ENCODE data around the gene SLC34A3. TPM values are rescaled to one million over a fixed set of nuclear protein-coding genes. Genes with fewer than 3 reads are reported as not detected.

Gene SLC34A3
- polyA plus RNA-seq, 1 experiment, result not detected

DNA sequence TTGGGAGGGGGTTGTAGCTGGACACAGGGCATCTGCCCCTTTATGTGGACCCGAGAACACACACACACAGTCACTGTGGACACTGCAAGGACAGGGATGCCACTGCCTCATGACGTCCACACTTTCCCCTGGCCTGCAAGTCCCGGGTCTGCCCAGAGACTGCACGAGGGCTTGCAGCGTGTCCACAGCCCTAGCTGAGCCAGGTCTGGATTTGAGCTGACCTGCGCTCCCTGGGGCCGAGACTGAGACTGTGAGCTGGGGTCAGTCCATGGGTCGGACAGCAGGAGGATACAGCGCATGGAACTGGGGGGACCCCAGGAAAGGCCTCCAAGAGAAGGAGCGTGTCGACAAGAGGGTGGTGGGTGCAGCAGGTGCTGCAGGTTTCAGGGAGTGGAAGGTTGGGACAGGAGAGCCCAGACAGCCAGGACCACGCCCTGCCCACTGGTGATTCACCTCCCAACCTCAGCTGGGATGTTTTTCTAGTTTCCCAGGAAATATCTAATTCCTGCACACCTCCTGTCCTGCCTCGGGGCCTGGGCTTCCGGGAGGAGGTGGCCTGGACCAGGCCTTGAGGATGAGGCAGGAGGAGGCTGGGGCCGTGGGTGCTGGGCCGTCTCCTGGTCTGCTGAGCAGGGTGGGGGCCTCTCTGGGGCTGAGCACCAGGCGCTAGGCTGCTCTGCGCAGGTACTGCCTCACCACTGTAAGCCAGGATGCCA, 4.2 kb upstream of the SLC34A3 start:
- H3K27me3 ChIP-seq (ENCODE audit: control insufficient read depth, insufficient read depth, low read length), result no peaks in the 10 kb centered on the region
- no peak overlapping the region for H3K27ac ChIP-seq (ENCODE audit: low read depth, low read length)
- ChIA-PET CTCF (interaction anchor here (1.0 to 2.4 kb wide), 4 partner anchors 10 to 159 kb away, joined by 3 to 14 read pairs (median 6); no protein-coding TSS in a partner anchor), POLR2A (interaction anchor here (1.4 to 1.8 kb wide), 3 partner anchors 14 to 140 kb away, joined by 3 to 7 read pairs (median 5); partner anchors contain the start of genes MAN1B1 and TUBB4B)
- no peak for TF ChIP-seq CTCF (IDR thresholded peaks at IDR 0.05; ENCODE audit: low read depth, low read length)
- DNase-seq (ENCODE audit: low read depth, low spot score), result no peak
- H3K4me3 ChIP-seq (ENCODE audit: low read depth, low read length), result no peak overlapping the region
- H3K9me3 ChIP-seq (ENCODE audit: control insufficient read depth, insufficient read depth, low read length), result no peaks in the 10 kb centered on the region; the same call in 1 of the 2 replicates

DNA sequence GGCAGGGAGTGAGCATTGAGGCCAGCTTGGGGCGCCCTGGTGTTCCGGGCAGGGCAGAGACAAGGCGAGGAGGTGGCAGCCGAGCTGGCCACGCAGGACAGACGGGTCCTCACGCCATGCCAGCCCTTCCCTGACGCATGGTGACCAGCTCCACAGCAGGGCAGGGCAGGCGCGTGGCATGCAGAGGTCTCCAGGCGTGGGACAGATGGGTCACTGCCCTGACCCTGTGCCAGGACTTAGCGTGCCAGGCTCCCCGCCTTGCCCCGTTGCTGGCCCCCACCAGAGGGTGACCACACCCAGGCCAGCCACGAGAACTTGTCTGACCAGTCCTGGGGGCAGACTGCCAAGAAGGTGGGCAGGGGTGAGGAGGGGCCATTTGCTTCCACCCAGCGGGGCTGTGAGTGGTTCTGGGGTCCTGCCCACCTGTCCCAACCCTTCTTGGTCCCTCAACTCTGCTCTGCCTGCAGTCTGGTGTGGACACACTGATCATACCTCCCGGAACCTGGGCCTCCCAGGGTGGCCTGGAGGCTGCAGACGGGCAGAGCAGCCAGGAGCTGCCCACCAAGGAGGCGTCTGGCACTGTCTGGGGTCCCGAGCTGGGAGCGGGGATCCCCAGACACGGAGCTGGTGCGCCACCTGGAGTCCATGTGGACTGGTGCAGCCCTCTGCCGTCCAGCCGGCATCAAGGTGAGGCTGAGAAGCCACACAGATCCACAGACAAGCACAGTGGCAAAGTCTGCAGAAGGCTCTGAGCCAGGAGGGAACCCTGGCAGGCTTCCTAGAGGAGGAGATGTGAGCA, 3.4 kb upstream of the SLC34A3 start, which contains the start of gene RNF224:
RNF224 (plus strand) TSS at position 449 of the 799 bp plus-strand sequence. CDS start 834 bp downstream, outside the sequence.
- Histone ChIP-seq H3K27ac (ENCODE audit: low read depth, low read length) (no peak within 1 kb of the TSS), H3K27me3 (ENCODE audit: control insufficient read depth, insufficient read depth, low read length) (no peaks in the 10 kb centered on the region), H3K4me3 (ENCODE audit: low read depth, low read length) (no peak within 1 kb of the TSS), H3K9me3 (ENCODE audit: control insufficient read depth, insufficient read depth, low read length) (no peaks in the 10 kb centered on the region; the same call in 1 of the 2 replicates)
- POLR2A ChIA-PET, result interaction anchor here (0.8 to 1.8 kb wide), 4 partner anchors 13 to 140 kb away, joined by 3 to 7 read pairs (median 4); partner anchors contain the start of genes MAN1B1 and TUBB4B
- peak; percentile 85 for TF ChIP-seq CTCF (IDR thresholded peaks at IDR 0.05; ENCODE audit: low read depth, low read length)
- peak; percentile 38 for DNase-seq (ENCODE audit: low read depth, low spot score)
- CTCF ChIA-PET, result interaction anchor here (0.6 to 2.4 kb wide), 12 partner anchors 9 to 199 kb away, joined by 3 to 14 read pairs (median 4); no protein-coding TSS in a partner anchor

DNA sequence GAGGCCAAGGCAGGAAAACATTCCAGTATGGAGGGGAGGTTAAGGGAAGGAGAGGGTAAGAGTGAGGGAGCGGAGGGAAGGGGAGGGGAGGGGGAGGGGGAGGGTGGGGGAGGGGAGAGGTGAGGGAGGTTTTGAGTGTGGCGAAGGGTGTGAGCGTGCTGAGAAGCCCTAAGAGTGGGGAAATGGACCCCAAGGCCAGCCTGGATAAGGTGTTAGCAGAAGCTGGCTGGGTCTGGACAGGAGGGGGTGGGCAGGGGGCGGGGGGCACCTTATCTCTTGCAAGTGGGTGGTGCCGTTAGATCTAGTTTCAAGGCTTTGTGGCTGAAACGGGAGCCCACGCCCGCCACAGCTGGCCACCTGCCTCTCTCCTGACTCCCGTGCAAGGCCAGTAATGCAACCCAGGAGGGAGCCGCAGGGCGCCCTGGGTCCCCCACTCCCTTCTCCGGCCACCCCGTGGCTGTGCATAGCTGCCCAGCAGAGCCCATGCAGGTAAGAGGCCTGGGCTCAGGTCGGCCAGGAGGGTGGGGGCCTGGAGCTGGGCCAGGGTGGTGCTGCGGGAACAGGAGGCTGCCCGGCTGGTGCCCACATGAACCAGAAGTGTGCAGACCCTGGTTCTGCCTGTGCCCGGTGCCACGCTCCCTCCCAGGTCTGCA, 2.7 kb upstream of the SLC34A3 start:
- H3K27me3 ChIP-seq (ENCODE audit: control insufficient read depth, insufficient read depth, low read length), result no peaks in the 10 kb centered on the region
- no peak overlapping the region for H3K4me3 ChIP-seq (ENCODE audit: low read depth, low read length)
- H3K27ac ChIP-seq (ENCODE audit: low read depth, low read length), result no peak overlapping the region
- ChIA-PET CTCF (interaction anchor here (0.7 to 2.4 kb wide), 9 partner anchors 9 to 199 kb away, joined by 3 to 14 read pairs (median 5); no protein-coding TSS in a partner anchor), POLR2A (interaction anchor here (0.8 to 1.8 kb wide), 4 partner anchors 12 to 141 kb away, joined by 3 to 7 read pairs (median 4); partner anchors contain the start of genes MAN1B1 and TUBB4B)
- no peak for TF ChIP-seq CTCF (IDR thresholded peaks at IDR 0.05; ENCODE audit: low read depth, low read length)
- DNase-seq (ENCODE audit: low read depth, low spot score), result no peak
- no peaks in the 10 kb centered on the region; the same call in 1 of the 2 replicates for H3K9me3 ChIP-seq (ENCODE audit: control insufficient read depth, insufficient read depth, low read length)

GRCh38 chr9:137228506-137228967, 2.2 kb upstream of the SLC34A3 start:
- POLR2A ChIA-PET, result interaction anchor here (1.8 kb wide), 1 partner anchor 12 kb away, joined by 7 read pairs; the partner anchor contains the start of gene TUBB4B
- TF ChIP-seq CTCF (IDR thresholded peaks at IDR 0.05; ENCODE audit: low read depth, low read length), result no peak
- no peak for DNase-seq (ENCODE audit: low read depth, low spot score)
- Histone ChIP-seq H3K9me3 (ENCODE audit: control insufficient read depth, insufficient read depth, low read length) (no peaks in the 10 kb centered on the region; the same call in 1 of the 2 replicates), H3K27ac (ENCODE audit: low read depth, low read length) (no peak overlapping the region), H3K4me3 (ENCODE audit: low read depth, low read length) (no peak overlapping the region), H3K27me3 (ENCODE audit: control insufficient read depth, insufficient read depth, low read length) (no peaks in the 10 kb centered on the region)
- CTCF ChIA-PET, result interaction anchor here (1.2 to 2.4 kb wide), 5 partner anchors 8 to 200 kb away, joined by 3 to 14 read pairs (median 8); no protein-coding TSS in a partner anchor

Data from AG04450 (cell line).